ENCODE data around the gene NID2. TPM values are rescaled to one million over a fixed set of nuclear protein-coding genes. Genes with fewer than 3 reads are reported as not detected.

NID2 gene
- total RNA-seq, 1 donor from 2014 or later: 24.7 TPM

- Histone ChIP-seq H3F3A (ENCODE audit: low read depth) (peaks cover 7% of the 10 kb centered on the region), H3K4me3 (no peak overlapping the region), H3K9ac (no peak overlapping the region), H3K4me1 (peaks cover 13% of the 10 kb centered on the region), H3K27ac (no peak overlapping the region), H3K4me2 (no peak overlapping the region), H3K27me3 (no peaks in the 10 kb centered on the region), H4K20me1 (ENCODE audit: low read depth) (peaks cover 17% of the 10 kb centered on the region), H3K79me2 (ENCODE audit: low read depth) (no peaks in the 10 kb centered on the region), H3K9me3 (ENCODE audit: low read depth) (no peaks in the 10 kb centered on the region), H3K36me3 (peaks cover 24% of the 10 kb centered on the region), H2AFZ (replicated peaks) (no peak overlapping the region)
- Mint-ChIP-seq H3K36me3 (peaks cover 38% of the 10 kb centered on the region), H3K27me3 (ENCODE audit: insufficient read depth, low read depth) (no peaks in the 10 kb centered on the region), H3K4me3 (no peak overlapping the region), H3K27ac (no peak overlapping the region), H3K4me1 (no peaks in the 10 kb centered on the region), H3K9me3 (no peaks in the 10 kb centered on the region)
- DNase-seq (ENCODE audit: low spot score): no peak
- TF ChIP-seq, protein P1, sequence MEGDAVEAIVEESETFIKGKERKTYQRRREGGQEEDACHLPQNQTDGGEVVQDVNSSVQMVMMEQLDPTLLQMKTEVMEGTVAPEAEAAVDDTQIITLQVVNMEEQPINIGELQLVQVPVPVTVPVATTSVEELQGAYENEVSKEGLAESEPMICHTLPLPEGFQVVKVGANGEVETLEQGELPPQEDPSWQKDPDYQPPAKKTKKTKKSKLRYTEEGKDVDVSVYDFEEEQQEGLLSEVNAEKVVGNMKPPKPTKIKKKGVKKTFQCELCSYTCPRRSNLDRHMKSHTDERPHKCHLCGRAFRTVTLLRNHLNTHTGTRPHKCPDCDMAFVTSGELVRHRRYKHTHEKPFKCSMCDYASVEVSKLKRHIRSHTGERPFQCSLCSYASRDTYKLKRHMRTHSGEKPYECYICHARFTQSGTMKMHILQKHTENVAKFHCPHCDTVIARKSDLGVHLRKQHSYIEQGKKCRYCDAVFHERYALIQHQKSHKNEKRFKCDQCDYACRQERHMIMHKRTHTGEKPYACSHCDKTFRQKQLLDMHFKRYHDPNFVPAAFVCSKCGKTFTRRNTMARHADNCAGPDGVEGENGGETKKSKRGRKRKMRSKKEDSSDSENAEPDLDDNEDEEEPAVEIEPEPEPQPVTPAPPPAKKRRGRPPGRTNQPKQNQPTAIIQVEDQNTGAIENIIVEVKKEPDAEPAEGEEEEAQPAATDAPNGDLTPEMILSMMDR (IDR thresholded peaks at IDR 0.05): no peak
- TF ChIP-seq EZH2 (IDR thresholded peaks at IDR 0.05) (no peak), EZH2phosphoT487 (IDR thresholded peaks at IDR 0.05) (no peak)
These were observed 62.5 kb downstream of the NID2 start for GRCh38 chr14:52006361-52006760.

DNA sequence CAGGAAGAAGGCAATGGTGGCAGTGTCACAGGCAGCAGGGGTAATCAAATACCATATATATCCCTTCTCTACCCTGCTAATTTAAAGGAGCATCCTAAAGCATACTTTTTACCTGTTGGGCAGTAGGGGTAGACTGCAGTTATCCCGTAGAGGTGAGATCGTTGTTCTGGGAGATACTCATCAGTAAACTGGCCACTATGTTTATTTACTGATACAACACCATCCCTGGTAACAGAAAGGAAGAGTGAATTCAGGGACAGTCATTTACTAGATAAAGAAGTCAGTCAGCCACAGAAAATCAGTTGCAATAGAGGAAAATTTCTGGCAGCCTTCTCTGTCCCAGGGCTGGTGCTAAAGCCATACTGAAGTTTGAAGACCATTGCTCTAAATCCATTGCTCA, 63.2 kb downstream of the NID2 start:
- Mint-ChIP-seq H3K27ac (no peak overlapping the region), H3K4me3 (no peak overlapping the region), H3K4me1 (no peaks in the 10 kb centered on the region), H3K36me3 (peaks cover 33% of the 10 kb centered on the region), H3K9me3 (no peaks in the 10 kb centered on the region), H3K27me3 (ENCODE audit: insufficient read depth, low read depth) (no peaks in the 10 kb centered on the region)
- Histone ChIP-seq H3F3A (ENCODE audit: low read depth) (peaks cover 3% of the 10 kb centered on the region), H3K27ac (no peak overlapping the region), H2AFZ (replicated peaks) (no peak overlapping the region), H3K4me1 (peaks cover 13% of the 10 kb centered on the region), H3K4me3 (no peak overlapping the region), H3K9ac (no peak overlapping the region), H4K20me1 (ENCODE audit: low read depth) (peaks cover 17% of the 10 kb centered on the region), H3K4me2 (no peak overlapping the region), H3K79me2 (ENCODE audit: low read depth) (no peaks in the 10 kb centered on the region), H3K27me3 (no peaks in the 10 kb centered on the region), H3K36me3 (peaks cover 31% of the 10 kb centered on the region), H3K9me3 (ENCODE audit: low read depth) (no peaks in the 10 kb centered on the region)
- no peak for TF ChIP-seq EZH2 (IDR thresholded peaks at IDR 0.05)
- no peak for TF ChIP-seq EZH2phosphoT487 (IDR thresholded peaks at IDR 0.05)
- DNase-seq (ENCODE audit: low spot score): no peak

GRCh38 chr14:52003324-52003723, 65.5 kb downstream of the NID2 start:
- H3K36me3 Mint-ChIP-seq: peaks cover 31% of the 10 kb centered on the region
- Histone ChIP-seq H3K4me1 (peaks cover 13% of the 10 kb centered on the region), H3K9me3 (ENCODE audit: low read depth) (no peaks in the 10 kb centered on the region), H3K79me2 (ENCODE audit: low read depth) (peaks cover 11% of the 10 kb centered on the region), H3K27me3 (no peaks in the 10 kb centered on the region), H3K4me3 (no peak overlapping the region), H3F3A (ENCODE audit: low read depth) (peaks cover 1% of the 10 kb centered on the region), H3K9ac (no peak overlapping the region), H3K4me2 (no peak overlapping the region), H3K36me3 (peaks cover 53% of the 10 kb centered on the region), H2AFZ (replicated peaks) (no peak overlapping the region), H3K27ac (no peak overlapping the region), H4K20me1 (ENCODE audit: low read depth) (peaks cover 19% of the 10 kb centered on the region)
- H3K9me3 Mint-ChIP-seq: no peaks in the 10 kb centered on the region
- DNase-seq (ENCODE audit: low spot score): no peak
- no peaks in the 10 kb centered on the region for H3K27me3 Mint-ChIP-seq (ENCODE audit: insufficient read depth, low read depth)
- H3K27ac Mint-ChIP-seq: no peak overlapping the region
- TF ChIP-seq EZH2 (IDR thresholded peaks at IDR 0.05): no peak
- no peak for TF ChIP-seq EZH2phosphoT487 (IDR thresholded peaks at IDR 0.05)
- TF ChIP-seq, protein P1 (IDR thresholded peaks at IDR 0.05): no peak
- no peaks in the 10 kb centered on the region for H3K4me1 Mint-ChIP-seq
- no peak overlapping the region for H3K4me3 Mint-ChIP-seq

DNA sequence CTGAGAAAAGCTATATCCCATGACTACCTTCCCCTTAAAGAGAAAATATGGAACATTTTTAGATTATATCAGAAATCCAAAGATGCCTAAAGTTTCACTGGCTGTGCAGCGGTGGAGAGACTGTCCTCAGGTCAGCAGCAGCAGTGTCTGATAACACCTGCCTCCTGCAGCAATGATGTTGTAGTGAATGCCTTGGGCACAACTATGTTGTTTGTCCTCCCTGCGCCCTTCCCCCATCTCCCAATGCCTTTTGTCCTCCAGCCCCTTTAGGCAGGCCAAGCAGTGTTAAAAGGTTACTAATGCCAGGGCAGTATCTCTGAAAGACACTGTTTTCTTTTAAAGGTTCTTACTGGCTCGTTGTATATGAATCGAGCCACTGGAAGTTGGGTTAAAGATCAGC, 66.3 kb downstream of the NID2 start:
- Mint-ChIP-seq H3K27me3 (ENCODE audit: insufficient read depth, low read depth) (no peaks in the 10 kb centered on the region), H3K36me3 (peaks cover 29% of the 10 kb centered on the region), H3K27ac (no peak overlapping the region), H3K4me1 (no peaks in the 10 kb centered on the region), H3K9me3 (no peaks in the 10 kb centered on the region), H3K4me3 (no peak overlapping the region)
- Histone ChIP-seq H3K27ac (no peak overlapping the region), H3K9me3 (ENCODE audit: low read depth) (no peaks in the 10 kb centered on the region), H3K4me3 (no peak overlapping the region), H3F3A (ENCODE audit: low read depth) (peaks cover 3% of the 10 kb centered on the region), H2AFZ (replicated peaks) (no peak overlapping the region), H3K4me2 (peak overlapping the region; percentile 29), H4K20me1 (ENCODE audit: low read depth) (peaks cover 14% of the 10 kb centered on the region), H3K9ac (no peak overlapping the region), H3K79me2 (ENCODE audit: low read depth) (peaks cover 19% of the 10 kb centered on the region), H3K4me1 (peaks cover 13% of the 10 kb centered on the region), H3K36me3 (peaks cover 56% of the 10 kb centered on the region), H3K27me3 (no peaks in the 10 kb centered on the region)
- DNase-seq (ENCODE audit: low spot score): peak; percentile 30
- TF ChIP-seq EZH2 (IDR thresholded peaks at IDR 0.05) (no peak), EZH2phosphoT487 (IDR thresholded peaks at IDR 0.05) (no peak)
- TF ChIP-seq, protein P1 (IDR thresholded peaks at IDR 0.05): no peak
